Hepatocyte (in vitro differentiated cells): Measurements from ENCODE around the gene NAIF1. TPM values are rescaled to one million over a fixed set of nuclear protein-coding genes. Genes with fewer than 3 reads are reported as not detected.

ENCODE experiments used
- DNase-seq: peaks from one replicate; pipeline ENCODE4 v3.0.0-alpha.2; 2016; ENCODE audit warnings: low spot score
- H2AFZ ChIP-seq: fragments of 200-600 bp; sonication (generic); 2 replicates; pipeline ENCODE4 v1.6.0; 2016; ENCODE audit warnings: antibody characterized with exemption, mild to moderate bottlenecking
- H3K27ac ChIP-seq: fragments of 200-600 bp; sonication (generic); 2 replicates; pipeline ENCODE4 v1.5.1; 2016; ENCODE audit warnings: mild to moderate bottlenecking
- H3K27me3 ChIP-seq: fragments of 200-600 bp; sonication (generic); 2 replicates; pipeline ENCODE4 v1.6.1; 2016
- H3K36me3 ChIP-seq: fragments of 200-600 bp; sonication (generic); replicated peaks from 2 replicates; pipeline ENCODE4 v1.5.1; 2016; ENCODE audit warnings: low read depth; ENCODE audit not compliant: insufficient read depth
- H3K4me1 ChIP-seq: fragments of 200-600 bp; sonication (generic); 2 replicates; pipeline ENCODE4 v1.5.1; 2016; ENCODE audit warnings: mild to moderate bottlenecking, moderate library complexity; ENCODE audit not compliant: insufficient read depth
- H3K4me2 ChIP-seq: fragments of 200-600 bp; sonication (generic); 2 replicates; pipeline ENCODE4 v1.6.0; 2016
- H3K4me3 ChIP-seq: fragments of 200-600 bp; sonication (generic); 2 replicates; pipeline ENCODE4 v1.5.1; 2016; ENCODE audit warnings: mild to moderate bottlenecking
- H3K79me2 ChIP-seq: fragments of 200-600 bp; sonication (generic); 2 replicates; pipeline ENCODE4 v1.6.0; 2017; ENCODE audit warnings: mild to moderate bottlenecking
- H3K9me2 ChIP-seq: fragments of 200-600 bp; sonication (generic); replicated peaks from 2 replicates; pipeline ENCODE4 v1.6.0; 2017; ENCODE audit warnings: mild to moderate bottlenecking; ENCODE audit not compliant: insufficient read depth
- H3K9me3 ChIP-seq: fragments of 200-600 bp; sonication (generic); 2 replicates; pipeline ENCODE4 v1.5.1; 2016; ENCODE audit warnings: low read depth, mild to moderate bottlenecking
- H4K20me1 ChIP-seq: fragments of 200-600 bp; sonication (generic); 2 replicates; pipeline ENCODE4 v1.6.0; 2016; ENCODE audit warnings: mild to moderate bottlenecking; ENCODE audit not compliant: insufficient read depth, poor library complexity, severe bottlenecking
- EZH2 ChIP-seq: fragments of 200-600 bp; sonication (generic); IDR thresholded peaks from 2 replicates; pipeline ENCODE4 v1.6.1; 2016; ENCODE audit warnings: antibody characterized with exemption, mild to moderate bottlenecking, borderline replicate concordance
- EZH2phosphoT487 ChIP-seq: fragments of 200-600 bp; sonication (generic); IDR thresholded peaks from one replicate; pipeline ENCODE4 v1.6.1; 2018; ENCODE audit warnings: antibody characterized with exemption, mild to moderate bottlenecking, low read depth, moderate library complexity; ENCODE audit not compliant: unreplicated experiment, severe bottlenecking
- WGBS: methylation state at CpG from one replicate; pipeline ENCODE4 v1.1.6; 2016; ENCODE audit warnings: low lambda C conversion rate; ENCODE audit errors: missing lambda C conversion rate; 5-methylcytosine and 5-hydroxymethylcytosine counted together
- polyA plus RNA-seq: library from polyadenylated mRNA; unstranded; fragments of >200 nt; fragmentation: Nextera tagmentation; extraction: Ambion mirVana; gene quantifications from 2 replicates; pipeline ENCODE4 v1.2.1, GENCODE V29; 2016
- total RNA-seq: library from RNA; depleted of rRNA; stranded (reverse); fragments of >200 nt; gene quantifications from 2 replicates; pipeline ENCODE4 v1.2.3, GENCODE V29; 2014
- TF ChIP-seq, protein P1 (sequence below): fragments of 200-600 bp; sonication (generic); IDR thresholded peaks from 2 replicates; pipeline ENCODE4 v1.5.1; 2016; ENCODE audit warnings: antibody characterized with exemption, mild to moderate bottlenecking; ENCODE audit not compliant: poor library complexity

The NAIF1 gene
- total and polyA plus RNA-seq, 2 experiments from 2014 or later = 8.0 to 10.3 TPM

GRCh38 chr9:128102196-128102595 lies 35.1 kb upstream of the NAIF1 start:
- no peaks in the 10 kb centered on the region for H3K9me2 ChIP-seq
- 94% methylated on average over 13 of the region's 13 CpGs for WGBS
- H3K4me1 ChIP-seq = peaks cover 45% of the 10 kb centered on the region
- H3K27me3 ChIP-seq = no peaks in the 10 kb centered on the region
- H3K4me2 ChIP-seq = no peak overlapping the region
- H4K20me1 ChIP-seq = no peaks in the 10 kb centered on the region
- peak overlapping the region; percentile 82 for H3K27ac ChIP-seq
- no peaks in the 10 kb centered on the region for H3K36me3 ChIP-seq
- H3K4me3 ChIP-seq = no peak overlapping the region
- H2AFZ ChIP-seq = no peak overlapping the region
- no peak for DNase-seq
- peaks cover 50% of the 10 kb centered on the region for H3K79me2 ChIP-seq
- H3K9me3 ChIP-seq = no peaks in the 10 kb centered on the region
- TF ChIP-seq EZH2phosphoT487 = no peak

- no peak for DNase-seq
- H3K27ac ChIP-seq = peak overlapping the region; percentile 94
- H3K79me2 ChIP-seq = peaks cover 55% of the 10 kb centered on the region
These were observed 34.6 kb upstream of the NAIF1 start for GRCh38 chr9:128101690-128102089.

GRCh38 chr9:128101231-128101661 lies 34.1 kb upstream of the NAIF1 start:
- no peaks in the 10 kb centered on the region for H3K27me3 ChIP-seq
- peak overlapping the region; percentile 71 for H3K4me2 ChIP-seq
- peak overlapping the region; percentile 94 for H3K27ac ChIP-seq
- H4K20me1 ChIP-seq = no peaks in the 10 kb centered on the region
- 91% methylated on average over 12 of the region's 12 CpGs for WGBS
- peaks cover 45% of the 10 kb centered on the region for H3K4me1 ChIP-seq
- no peak overlapping the region for H3K4me3 ChIP-seq
- TF ChIP-seq EZH2 (no peak), EZH2phosphoT487 (no peak)
- TF ChIP-seq, protein P1, sequence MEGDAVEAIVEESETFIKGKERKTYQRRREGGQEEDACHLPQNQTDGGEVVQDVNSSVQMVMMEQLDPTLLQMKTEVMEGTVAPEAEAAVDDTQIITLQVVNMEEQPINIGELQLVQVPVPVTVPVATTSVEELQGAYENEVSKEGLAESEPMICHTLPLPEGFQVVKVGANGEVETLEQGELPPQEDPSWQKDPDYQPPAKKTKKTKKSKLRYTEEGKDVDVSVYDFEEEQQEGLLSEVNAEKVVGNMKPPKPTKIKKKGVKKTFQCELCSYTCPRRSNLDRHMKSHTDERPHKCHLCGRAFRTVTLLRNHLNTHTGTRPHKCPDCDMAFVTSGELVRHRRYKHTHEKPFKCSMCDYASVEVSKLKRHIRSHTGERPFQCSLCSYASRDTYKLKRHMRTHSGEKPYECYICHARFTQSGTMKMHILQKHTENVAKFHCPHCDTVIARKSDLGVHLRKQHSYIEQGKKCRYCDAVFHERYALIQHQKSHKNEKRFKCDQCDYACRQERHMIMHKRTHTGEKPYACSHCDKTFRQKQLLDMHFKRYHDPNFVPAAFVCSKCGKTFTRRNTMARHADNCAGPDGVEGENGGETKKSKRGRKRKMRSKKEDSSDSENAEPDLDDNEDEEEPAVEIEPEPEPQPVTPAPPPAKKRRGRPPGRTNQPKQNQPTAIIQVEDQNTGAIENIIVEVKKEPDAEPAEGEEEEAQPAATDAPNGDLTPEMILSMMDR = no peak
- no peaks in the 10 kb centered on the region for H3K36me3 ChIP-seq
- DNase-seq = peak; percentile 17
- H3K9me3 ChIP-seq = no peaks in the 10 kb centered on the region
- H2AFZ ChIP-seq = no peak overlapping the region
- H3K9me2 ChIP-seq = no peaks in the 10 kb centered on the region
- H3K79me2 ChIP-seq = peaks cover 58% of the 10 kb centered on the region

More at GRCh38 chr9:128101690-128102089, 34.6 kb upstream of the NAIF1 start:
- Histone ChIP-seq H3K4me2 (peak overlapping the region; percentile 71), H3K4me3 (no peak overlapping the region), H2AFZ (no peak overlapping the region), H3K36me3 (no peaks in the 10 kb centered on the region), H3K9me3 (no peaks in the 10 kb centered on the region), H3K9me2 (no peaks in the 10 kb centered on the region), H3K27me3 (no peaks in the 10 kb centered on the region), H3K4me1 (peaks cover 45% of the 10 kb centered on the region), H4K20me1 (no peaks in the 10 kb centered on the region)
- TF ChIP-seq, protein P1 = no peak
- TF ChIP-seq EZH2phosphoT487 = no peak
- no peak for TF ChIP-seq EZH2
- WGBS = 97% methylated on average over 20 of the region's 20 CpGs

DNA sequence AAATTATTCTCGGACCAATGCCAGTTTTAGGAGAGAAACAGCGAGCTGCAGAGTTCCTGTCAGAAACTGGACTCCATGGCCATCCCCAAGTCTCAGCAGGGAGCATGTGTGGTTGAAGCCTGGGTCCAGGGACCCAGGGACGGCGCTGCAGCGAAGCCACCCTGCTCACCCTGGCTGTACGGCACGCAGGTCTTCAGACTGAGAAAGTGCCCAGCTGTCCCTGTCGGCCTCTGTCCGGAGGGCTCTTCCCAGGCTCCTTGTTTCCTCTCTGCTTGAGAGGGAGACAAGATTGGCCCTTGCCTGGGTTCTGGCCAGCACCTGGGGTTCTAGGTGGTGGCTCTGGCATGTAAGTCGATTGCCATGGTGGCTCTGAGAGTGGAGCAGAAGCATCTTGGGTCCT lies 33.5 kb upstream of the NAIF1 start:
- no peaks in the 10 kb centered on the region for H3K36me3 ChIP-seq
- H2AFZ ChIP-seq = no peak overlapping the region
- no peaks in the 10 kb centered on the region for H3K9me3 ChIP-seq
- WGBS = 93% methylated on average over 10 of the region's 10 CpGs
- DNase-seq = no peak
- peaks cover 45% of the 10 kb centered on the region for H3K4me1 ChIP-seq
- no peak overlapping the region for H3K4me3 ChIP-seq
- TF ChIP-seq EZH2 = no peak
- TF ChIP-seq, protein P1 = no peak
- no peak for TF ChIP-seq EZH2phosphoT487
- H3K9me2 ChIP-seq = no peaks in the 10 kb centered on the region
- H3K27ac ChIP-seq = peak overlapping the region; percentile 94
- H3K79me2 ChIP-seq = peaks cover 58% of the 10 kb centered on the region
- H3K27me3 ChIP-seq = no peaks in the 10 kb centered on the region
- H4K20me1 ChIP-seq = no peaks in the 10 kb centered on the region
- H3K4me2 ChIP-seq = peak overlapping the region; percentile 71
